Measurements from ENCODE around the gene DCAF4. TPM values are rescaled to one million over a fixed set of nuclear protein-coding genes. Genes with fewer than 3 reads are reported as not detected.
A peak's percentile ranks its signal among the peaks of the same experiment; 100 is the strongest.

The DCAF4 gene
- total RNA-seq, 1 experiment from 2014 or later: 19.6 TPM

- no peak overlapping the region for H3K27ac Mint-ChIP-seq
- no peak overlapping the region for H3K4me3 Mint-ChIP-seq
- ChIA-PET CTCF (interaction anchor here (1.0 to 1.2 kb wide), 2 partner anchors 10 to 126 kb away, joined by 4 read pairs; partner anchors contain the start of gene DPF3), POLR2A (interaction anchor here (0.6 to 1.1 kb wide), 2 partner anchors 10 to 1454 kb away, joined by 3 read pairs; partner anchors contain the start of gene DPF3)
- no peak for TF ChIP-seq RORB (CRISPR knock-in tag; IDR thresholded peaks at IDR 0.05)
- no peak for TF ChIP-seq ATF1 (CRISPR knock-in tag; IDR thresholded peaks at IDR 0.05)
- no peak for TF ChIP-seq FOXP1 (CRISPR knock-in tag; IDR thresholded peaks at IDR 0.05; ENCODE audit: borderline replicate concordance)
- no peak for TF ChIP-seq NFATC4 (CRISPR knock-in tag; IDR thresholded peaks at IDR 0.05)
- no peak for TF ChIP-seq MXD4 (CRISPR knock-in tag; IDR thresholded peaks at IDR 0.05; ENCODE audit: borderline replicate concordance)
- TF ChIP-seq ELF4 (CRISPR knock-in tag; IDR thresholded peaks at IDR 0.05; ENCODE audit: low read depth): no peak
- no peak for TF ChIP-seq ZNF532 (CRISPR knock-in tag; IDR thresholded peaks at IDR 0.05; ENCODE audit: borderline replicate concordance)
- TF ChIP-seq NR1H2 (CRISPR knock-in tag; IDR thresholded peaks at IDR 0.05): no peak
- H3K4me1 Mint-ChIP-seq: peaks cover 48% of the 10 kb centered on the region
- peaks cover 12% of the 10 kb centered on the region; the same call in 1 of the 2 replicates for H3K9me3 Mint-ChIP-seq
- H3K27me3 Mint-ChIP-seq (ENCODE audit: low read depth): peaks cover 10% of the 10 kb centered on the region
- DNase-seq (ENCODE audit: low spot score): no peak
- ATAC-seq: no peak
- peaks cover 4% of the 10 kb centered on the region; the same call in 1 of the 2 replicates for H3K36me3 Mint-ChIP-seq
Measured at GRCh38 chr14:72884386-72884785, 41.9 kb upstream of the DCAF4 start.

GRCh38 chr14:72887514-72887913, 38.8 kb upstream of the DCAF4 start:
- peaks cover 63% of the 10 kb centered on the region for H3K4me1 Mint-ChIP-seq
- peaks cover 4% of the 10 kb centered on the region; the same call in 1 of the 2 replicates for H3K36me3 Mint-ChIP-seq
- 0 out of 2 replicates have a peak overlapping the region, but pooled peaks have one; percentile 12 for H3K4me3 Mint-ChIP-seq
- DNase-seq (ENCODE audit: low spot score): no peak
- H3K27ac Mint-ChIP-seq: peak overlapping the region; percentile 78
- H3K9me3 Mint-ChIP-seq: peaks cover 12% of the 10 kb centered on the region; the same call in 1 of the 2 replicates
- ChIA-PET POLR2A (no interaction called here), CTCF (interaction anchor here (0.7 to 2.4 kb wide), 5 partner anchors 11 to 373 kb away, joined by 3 to 10 read pairs (median 4); no protein-coding TSS in a partner anchor)
- peak; percentile 51 for ATAC-seq
- H3K27me3 Mint-ChIP-seq (ENCODE audit: low read depth): peaks cover 34% of the 10 kb centered on the region
- TF ChIP-seq MLX (CRISPR knock-in tag; IDR thresholded peaks at IDR 0.05) (no peak), ZMAT4 (CRISPR knock-in tag; IDR thresholded peaks at IDR 0.05) (no peak), NFE2L1 (CRISPR knock-in tag; IDR thresholded peaks at IDR 0.05) (no peak), NR3C1 (CRISPR knock-in tag; conservative IDR thresholded peaks at IDR 0.05; ENCODE audit: low read depth) (no peak), ERG (CRISPR knock-in tag; IDR thresholded peaks at IDR 0.05) (no peak), ZNF416 (CRISPR knock-in tag; IDR thresholded peaks at IDR 0.05) (no peak), CREB1 (CRISPR knock-in tag; IDR thresholded peaks at IDR 0.05) (no peak), RORB (CRISPR knock-in tag; IDR thresholded peaks at IDR 0.05) (no peak), AFF4 (CRISPR knock-in tag; IDR thresholded peaks at IDR 0.05; ENCODE audit: borderline replicate concordance) (no peak), ATF1 (CRISPR knock-in tag; IDR thresholded peaks at IDR 0.05) (no peak), ZNF219 (CRISPR knock-in tag; IDR thresholded peaks at IDR 0.05; ENCODE audit: borderline replicate concordance) (no peak), ZNF232 (CRISPR knock-in tag; IDR thresholded peaks at IDR 0.05) (no peak), ZNF512 (CRISPR knock-in tag; IDR thresholded peaks at IDR 0.05; ENCODE audit: borderline replicate concordance) (no peak)

Measured in WTC11 (cell line).